ENCODE data around the gene SMYD3. TPM values are rescaled to one million over a fixed set of nuclear protein-coding genes. Genes with fewer than 3 reads are reported as not detected.

Gene SMYD3
- total and polyA plus RNA-seq, 2 donors (not counting 1 experiment from before 2014, with no cell fraction given), result 9.7 to 37.2 TPM

DNA sequence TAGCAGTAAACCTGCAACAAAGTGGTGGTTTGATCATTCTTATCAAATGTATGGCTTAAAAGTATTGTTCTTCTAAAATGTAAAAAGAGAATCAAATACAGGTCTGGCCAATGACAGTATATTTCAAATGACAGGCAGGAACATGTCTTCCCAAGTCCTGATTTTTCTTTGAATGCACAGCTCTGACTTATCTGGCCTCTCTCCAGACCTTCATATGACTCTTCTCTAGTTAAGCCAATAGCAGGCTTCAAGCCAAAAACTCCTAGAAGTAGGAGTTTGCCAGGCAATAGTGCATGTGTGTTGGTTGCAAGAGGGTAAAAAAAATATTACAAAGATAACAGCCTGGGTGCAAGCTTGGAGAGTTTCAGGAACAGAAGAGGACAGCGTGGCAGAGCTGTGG is 345.5 kb downstream of the SMYD3 start:
- H3K4me1 Mint-ChIP-seq, result peaks cover 1% of the 10 kb centered on the region
- DNase-seq, result no peak
- Histone ChIP-seq H3K79me2 (ENCODE audit: control insufficient read depth, insufficient read depth, low read length) (no peaks in the 10 kb centered on the region), H3K36me3 (replicated peaks in 1 of 2; ENCODE audit: control extremely low read depth in 1 of 2, control insufficient read depth in 1 of 2, extremely low read depth in 1 of 2, insufficient read depth in 2 of 2, low read length in 1 of 2) (no peaks in the 10 kb centered on the region), H3K27ac (ENCODE audit: low read length in 2 of 2) (no peak overlapping the region), H3K27me3 (replicated peaks in 1 of 4; ENCODE audit: control extremely low read depth in 1 of 4, control insufficient read depth in 3 of 4, insufficient read depth in 4 of 4, low read length in 3 of 4) (no peaks in the 10 kb centered on the region), H3K4me2 (replicated peaks; ENCODE audit: low read depth, low read length, poor library complexity, severe bottlenecking) (no peak overlapping the region), H3K9ac (ENCODE audit: low read length) (no peak overlapping the region), H4K20me1 (ENCODE audit: control insufficient read depth, insufficient read depth, low read length, poor library complexity, severe bottlenecking) (no peaks in the 10 kb centered on the region), H2AFZ (ENCODE audit: insufficient read depth, low read depth, low read length, poor library complexity, severe bottlenecking) (no peak overlapping the region), H3K4me3 (ENCODE audit: control extremely low read depth in 1 of 5, extremely low read depth in 1 of 5, insufficient read depth in 1 of 5, low read depth in 2 of 5, low read length in 4 of 5) (no peak overlapping the region), H3K9me3 (ENCODE audit: control extremely low read depth in 1 of 3, control insufficient read depth in 2 of 3, insufficient read depth in 1 of 3, low read length in 2 of 3) (no peaks in the 10 kb centered on the region), H3K4me1 (ENCODE audit: control insufficient read depth in 2 of 2, insufficient read depth in 2 of 2, low read length in 2 of 2) (no peaks in the 10 kb centered on the region)
- TF ChIP-seq EZH2 (IDR thresholded peaks at IDR 0.05; ENCODE audit: borderline replicate concordance, insufficient read depth, low read depth, low read length, poor library complexity, severe bottlenecking), result no peak
- TF ChIP-seq, protein P1, sequence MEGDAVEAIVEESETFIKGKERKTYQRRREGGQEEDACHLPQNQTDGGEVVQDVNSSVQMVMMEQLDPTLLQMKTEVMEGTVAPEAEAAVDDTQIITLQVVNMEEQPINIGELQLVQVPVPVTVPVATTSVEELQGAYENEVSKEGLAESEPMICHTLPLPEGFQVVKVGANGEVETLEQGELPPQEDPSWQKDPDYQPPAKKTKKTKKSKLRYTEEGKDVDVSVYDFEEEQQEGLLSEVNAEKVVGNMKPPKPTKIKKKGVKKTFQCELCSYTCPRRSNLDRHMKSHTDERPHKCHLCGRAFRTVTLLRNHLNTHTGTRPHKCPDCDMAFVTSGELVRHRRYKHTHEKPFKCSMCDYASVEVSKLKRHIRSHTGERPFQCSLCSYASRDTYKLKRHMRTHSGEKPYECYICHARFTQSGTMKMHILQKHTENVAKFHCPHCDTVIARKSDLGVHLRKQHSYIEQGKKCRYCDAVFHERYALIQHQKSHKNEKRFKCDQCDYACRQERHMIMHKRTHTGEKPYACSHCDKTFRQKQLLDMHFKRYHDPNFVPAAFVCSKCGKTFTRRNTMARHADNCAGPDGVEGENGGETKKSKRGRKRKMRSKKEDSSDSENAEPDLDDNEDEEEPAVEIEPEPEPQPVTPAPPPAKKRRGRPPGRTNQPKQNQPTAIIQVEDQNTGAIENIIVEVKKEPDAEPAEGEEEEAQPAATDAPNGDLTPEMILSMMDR (IDR thresholded peaks at IDR 0.05), result no peak
- no peak overlapping the region for H3K4me3 Mint-ChIP-seq
- WGBS (ENCODE audit: insufficient coverage), result 100% methylated on average over 1 of the region's 1 CpG
- H3K27me3 Mint-ChIP-seq, result no peaks in the 10 kb centered on the region
- no peaks in the 10 kb centered on the region for H3K9me3 Mint-ChIP-seq (ENCODE audit: insufficient read depth)
- intact Hi-C loops (cut with micrococcal nuclease), result no loop called here
- POLR2A ChIA-PET, result no interaction called here
- CTCF ChIA-PET, result interaction anchor here (1.2 kb wide), 1 partner anchor 16 kb away, joined by 4 read pairs; no protein-coding TSS in a partner anchor
- no peak for ATAC-seq (ENCODE audit: low read depth)
- no peak overlapping the region for H3K27ac Mint-ChIP-seq

DNA sequence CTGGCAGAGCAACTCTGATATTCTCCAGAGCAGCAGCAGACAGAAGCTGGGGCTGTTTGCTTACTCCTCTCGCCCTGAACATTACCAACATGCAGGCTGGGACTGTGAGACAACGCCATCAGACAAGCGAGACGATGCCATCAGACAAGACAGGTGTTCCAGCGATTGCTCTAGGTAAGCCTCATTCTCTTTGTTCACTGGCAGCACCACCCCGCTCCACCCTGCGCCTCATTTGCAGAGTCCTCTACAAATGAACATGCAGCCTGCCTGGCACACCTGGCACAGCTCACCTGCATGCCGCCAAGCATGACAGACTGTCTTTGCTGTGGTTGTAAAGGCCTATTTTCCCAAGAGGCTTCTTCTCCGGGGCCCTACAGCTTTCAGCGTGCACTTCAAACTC is 346.2 kb downstream of the SMYD3 start:
- CTCF ChIA-PET, result no interaction called here
- no peaks in the 10 kb centered on the region for H3K79me2 ChIP-seq (ENCODE audit: control insufficient read depth, insufficient read depth, low read length)
- no peak overlapping the region for H2AFZ ChIP-seq (ENCODE audit: insufficient read depth, low read depth, low read length, poor library complexity, severe bottlenecking)
- no peak overlapping the region for H3K4me2 ChIP-seq (replicated peaks; ENCODE audit: low read depth, low read length, poor library complexity, severe bottlenecking)
- no peaks in the 10 kb centered on the region for H3K27me3 Mint-ChIP-seq
- no peaks in the 10 kb centered on the region for H4K20me1 ChIP-seq (ENCODE audit: control insufficient read depth, insufficient read depth, low read length, poor library complexity, severe bottlenecking)
- no peak overlapping the region for H3K9ac ChIP-seq (ENCODE audit: low read length)
- H3K4me1 Mint-ChIP-seq, result peaks cover 1% of the 10 kb centered on the region
- H3K27me3 ChIP-seq (replicated peaks in 1 of 4; ENCODE audit: control extremely low read depth in 1 of 4, control insufficient read depth in 3 of 4, insufficient read depth in 4 of 4, low read length in 3 of 4), result no peaks in the 10 kb centered on the region
- no peaks in the 10 kb centered on the region for H3K9me3 ChIP-seq (ENCODE audit: control extremely low read depth in 1 of 3, control insufficient read depth in 2 of 3, insufficient read depth in 1 of 3, low read length in 2 of 3)
- no peak for ATAC-seq (ENCODE audit: low read depth)
- no peak overlapping the region for H3K27ac ChIP-seq (ENCODE audit: low read length in 2 of 2)
- intact Hi-C loops (cut with micrococcal nuclease), result no loop called here
- no peak overlapping the region for H3K4me3 Mint-ChIP-seq
- TF ChIP-seq, protein P1 (IDR thresholded peaks at IDR 0.05), result no peak
- TF ChIP-seq EZH2 (IDR thresholded peaks at IDR 0.05; ENCODE audit: borderline replicate concordance, insufficient read depth, low read depth, low read length, poor library complexity, severe bottlenecking), result no peak
- POLR2A ChIA-PET, result no interaction called here
- H3K9me3 Mint-ChIP-seq (ENCODE audit: insufficient read depth), result no peaks in the 10 kb centered on the region
- 85% methylated on average over 9 of the region's 10 CpGs for WGBS (ENCODE audit: insufficient coverage)
- no peak for DNase-seq
- H3K4me1 ChIP-seq (ENCODE audit: control insufficient read depth in 2 of 2, insufficient read depth in 2 of 2, low read length in 2 of 2), result no peaks in the 10 kb centered on the region
- H3K27ac Mint-ChIP-seq, result no peak overlapping the region
- no peaks in the 10 kb centered on the region for H3K36me3 ChIP-seq (replicated peaks in 1 of 2; ENCODE audit: control extremely low read depth in 1 of 2, control insufficient read depth in 1 of 2, extremely low read depth in 1 of 2, insufficient read depth in 2 of 2, low read length in 1 of 2)
- H3K4me3 ChIP-seq (ENCODE audit: control extremely low read depth in 1 of 5, extremely low read depth in 1 of 5, insufficient read depth in 1 of 5, low read depth in 2 of 5, low read length in 4 of 5), result no peak overlapping the region
